H9 (cell line): Measurements from ENCODE around the gene CSNK1G1. TPM values are rescaled to one million over a fixed set of nuclear protein-coding genes. Genes with fewer than 3 reads are reported as not detected.

Experiments used
- DNase-seq: peaks from one replicate; pipeline ENCODE4 v3.0.0-alpha.2; 2017
- H2AFZ ChIP-seq: one replicate; pipeline ENCODE4 v1.6.1; 2013; ENCODE audit warnings: mild to moderate bottlenecking, low read length, control low read depth, moderate library complexity
- H2AK5ac ChIP-seq: 2 replicates; pipeline ENCODE4 v1.6.1; 2013; ENCODE audit warnings: low read length, control low read depth, mixed read lengths; ENCODE audit not compliant: insufficient read length
- H2BK120ac ChIP-seq: one replicate; pipeline ENCODE4 v1.6.1; 2013; ENCODE audit warnings: low read depth, mild to moderate bottlenecking, low read length, control low read depth, inconsistent platforms; ENCODE audit not compliant: poor library complexity, severe bottlenecking
- H2BK12ac ChIP-seq: 2 replicates; pipeline ENCODE4 v1.6.1; 2013; ENCODE audit warnings: low read length, control low read depth, mixed read lengths, low read depth; ENCODE audit not compliant: insufficient read length
- H2BK15ac ChIP-seq: 2 replicates; pipeline ENCODE4 v1.6.1; 2013; ENCODE audit warnings: low read depth, low read length, control low read depth
- H2BK20ac ChIP-seq: one replicate; pipeline ENCODE4 v1.6.1; 2013; ENCODE audit warnings: low read depth, mild to moderate bottlenecking, low read length, control low read depth, inconsistent platforms; ENCODE audit not compliant: poor library complexity, severe bottlenecking
- H2BK5ac ChIP-seq: 2 replicates; pipeline ENCODE4 v1.6.1; 2013; ENCODE audit warnings: low read length, control low read depth, mixed read lengths; ENCODE audit not compliant: insufficient read length
- H3K14ac ChIP-seq: 2 replicates; pipeline ENCODE4 v1.6.1; 2013; ENCODE audit warnings: low read length, control low read depth; ENCODE audit not compliant: insufficient read depth
- H3K18ac ChIP-seq: 2 replicates; pipeline ENCODE4 v1.6.1; 2013; ENCODE audit warnings: low read depth, mild to moderate bottlenecking, mixed read lengths, low read length, control low read depth; ENCODE audit not compliant: insufficient read length
- H3K23ac ChIP-seq: 2 replicates; pipeline ENCODE4 v1.6.1; 2013; ENCODE audit warnings: low read length, control low read depth, mixed read lengths, low read depth; ENCODE audit not compliant: insufficient read length
- H3K23me2 ChIP-seq: 2 replicates; pipeline ENCODE4 v1.6.1; 2013; ENCODE audit warnings: low read depth, mild to moderate bottlenecking, mixed read lengths, low read length, control low read depth; ENCODE audit not compliant: insufficient read length, poor library complexity, severe bottlenecking
- H3K27ac ChIP-seq: 2 replicates; pipeline ENCODE4 v1.5.1; 2013; ENCODE audit warnings: low read length, control low read depth, mixed read lengths, low read depth; ENCODE audit not compliant: insufficient read length
- H3K27me3 ChIP-seq: 2 replicates; pipeline ENCODE4 v1.6.1; 2013; ENCODE audit warnings: low read length, control low read depth, inconsistent platforms; ENCODE audit not compliant: insufficient read depth
- H3K4ac ChIP-seq: 2 replicates; pipeline ENCODE4 v1.6.1; 2013; ENCODE audit warnings: low read depth, mild to moderate bottlenecking, control low read depth, inconsistent platforms, low read length, moderate library complexity
- H3K4me1 ChIP-seq: 2 replicates; pipeline ENCODE4 v1.6.1; 2013; ENCODE audit warnings: low read length, control low read depth, inconsistent platforms; ENCODE audit not compliant: insufficient read depth
- H3K4me2 ChIP-seq: 2 replicates; pipeline ENCODE4 v1.6.1; 2013; ENCODE audit warnings: low read length, control low read depth, mixed read lengths; ENCODE audit not compliant: insufficient read length, insufficient read depth
- H3K56ac ChIP-seq: 2 replicates; pipeline ENCODE4 v1.6.1; 2013; ENCODE audit warnings: low read depth, mild to moderate bottlenecking, mixed read lengths, low read length, control low read depth; ENCODE audit not compliant: insufficient read length
- H3K79me1 ChIP-seq: 2 replicates; pipeline ENCODE4 v1.6.1; 2013; ENCODE audit warnings: low read depth, mild to moderate bottlenecking, moderate library complexity, low read length, control low read depth, inconsistent platforms; ENCODE audit not compliant: insufficient read depth, poor library complexity, severe bottlenecking
- H3K79me2 ChIP-seq: 2 replicates; pipeline ENCODE4 v1.6.1; 2013; ENCODE audit warnings: low read length, control low read depth, inconsistent platforms; ENCODE audit not compliant: insufficient read depth
- H3K9ac ChIP-seq: 2 replicates; pipeline ENCODE4 v1.6.1; 2013; ENCODE audit warnings: low read length, control low read depth, mixed read lengths; ENCODE audit not compliant: insufficient read length; ENCODE audit errors: extremely low read depth
- H3K9me3 ChIP-seq: one replicate; pipeline ENCODE4 v1.6.1; 2013; ENCODE audit warnings: low read depth, low read length, inconsistent platforms; ENCODE audit not compliant: control insufficient read depth
- H3T11ph ChIP-seq: one replicate; pipeline ENCODE4 v1.6.1; 2013; ENCODE audit warnings: mild to moderate bottlenecking, low read length, control low read depth, inconsistent platforms
- H4K20me1 ChIP-seq: one replicate; pipeline ENCODE4 v1.6.1; 2013; ENCODE audit not compliant: control insufficient read depth, insufficient read length, insufficient read depth
- H4K5ac ChIP-seq: 2 replicates; pipeline ENCODE4 v1.6.1; 2013; ENCODE audit warnings: low read depth, mild to moderate bottlenecking, mixed read lengths, low read length, control low read depth; ENCODE audit not compliant: insufficient read length
- H4K8ac ChIP-seq: replicated peaks from 2 replicates; pipeline ENCODE4 v1.6.1; 2013; ENCODE audit warnings: low read length, control low read depth, mixed read lengths, low read depth; ENCODE audit not compliant: insufficient read length
- H4K91ac ChIP-seq: 2 replicates; pipeline ENCODE4 v1.6.1; 2013; ENCODE audit warnings: low read depth, mild to moderate bottlenecking, moderate library complexity, mixed read lengths, low read length, control low read depth; ENCODE audit not compliant: insufficient read length
- H3K27ac Mint-ChIP-seq, 3 experiments: 2 replicates in 2 of 3; 3 replicates in 1 of 3; pipeline ENCODE4 v1.8.0; 2020 to 2021; ENCODE audit warnings: mixed read lengths in 3 of 3, mild to moderate bottlenecking in 1 of 3, moderate library complexity in 1 of 3
- H3K27me3 Mint-ChIP-seq: 2 replicates; pipeline ENCODE4 v1.8.0; 2021; ENCODE audit warnings: low read depth, mild to moderate bottlenecking, moderate library complexity, mixed read lengths
- H3K36me3 Mint-ChIP-seq, 3 experiments: 2 replicates in 2 of 3; 3 replicates in 1 of 3; pipeline ENCODE4 v1.8.0; 2020 to 2021; ENCODE audit warnings: low read depth in 3 of 3, mixed read lengths in 3 of 3; ENCODE audit not compliant: insufficient read depth in 1 of 3
- H3K4me1 Mint-ChIP-seq, 2 experiments: 2 replicates each; pipeline ENCODE4 v1.8.0; 2020; ENCODE audit warnings: mixed read lengths in 2 of 2
- H3K4me3 Mint-ChIP-seq, 2 experiments: 2 replicates in 1 of 2; 3 replicates in 1 of 2; pipeline ENCODE4 v1.8.0; 2020 to 2021; ENCODE audit warnings: mild to moderate bottlenecking in 2 of 2, mixed read lengths in 2 of 2, moderate library complexity in 1 of 2
- H3K9me3 Mint-ChIP-seq, 2 experiments: 2 replicates in 1 of 2; 3 replicates in 1 of 2; pipeline ENCODE4 v1.8.0; 2020; ENCODE audit warnings: mild to moderate bottlenecking in 2 of 2, mixed read lengths in 2 of 2, moderate library complexity in 1 of 2
- CTCF ChIP-seq: fragments of 200-600 bp; sonication (generic); conservative IDR thresholded peaks from 3 replicates; pipeline ENCODE4 v1.8.0; 2021; ENCODE audit warnings: antibody characterized with exemption, mild to moderate bottlenecking
- WGBS: extraction: QIAGEN DNeasy Blood & Tissue Kit; methylation state at CpG from one replicate; pipeline ENCODE4 v1.1.7; 2013; ENCODE audit warnings: missing lambda C conversion rate, low lambda C conversion rate, mixed read lengths; ENCODE audit not compliant: insufficient read length; ENCODE audit errors: extremely low coverage; 5-methylcytosine and 5-hydroxymethylcytosine counted together
- total RNA-seq: library from RNA; stranded (reverse); gene quantifications from 2 replicates; pipeline ENCODE4 v1.2.1, GENCODE V29; 2021

CSNK1G1 gene
- total RNA-seq, 1 experiment from 2014 or later, result 17.1 TPM

- Histone ChIP-seq H3K56ac (no peak overlapping the region), H2BK120ac (no peak overlapping the region), H2BK5ac (no peak overlapping the region), H3K14ac (no peak overlapping the region), H3K79me1 (no peaks in the 10 kb centered on the region), H2AFZ (no peak overlapping the region), H3K9ac (no peak overlapping the region), H3K4me1 (no peaks in the 10 kb centered on the region), H3K27me3 (no peaks in the 10 kb centered on the region), H3K18ac (no peak overlapping the region), H3K9me3 (no peaks in the 10 kb centered on the region), H3K4ac (no peak overlapping the region), H3T11ph (no peak overlapping the region), H4K8ac (no peak overlapping the region), H2BK15ac (no peak overlapping the region), H4K5ac (no peak overlapping the region), H3K23ac (no peak overlapping the region), H3K23me2 (no peaks in the 10 kb centered on the region), H3K27ac (no peak overlapping the region), H3K79me2 (no peaks in the 10 kb centered on the region; the same call in 1 of the 2 replicates), H2BK12ac (no peak overlapping the region), H4K20me1 (no peaks in the 10 kb centered on the region), H3K4me2 (no peak overlapping the region), H2BK20ac (no peak overlapping the region), H2AK5ac (no peak overlapping the region), H4K91ac (no peak overlapping the region)
- peaks cover 0 to 3% of the 10 kb centered on the region in 2 experiments; a peak in 1 of 4 replicates for H3K4me1 Mint-ChIP-seq
- H3K27ac Mint-ChIP-seq, result no peak overlapping the region
- no peak overlapping the region for H3K4me3 Mint-ChIP-seq
- H3K9me3 Mint-ChIP-seq, result no peaks in the 10 kb centered on the region; a peak in 1 of 5 replicates
- no CpG with 5 or more reads among the region's 5 CpGs for WGBS
- H3K36me3 Mint-ChIP-seq, result no peaks in the 10 kb centered on the region
- no peaks in the 10 kb centered on the region for H3K27me3 Mint-ChIP-seq
- DNase-seq, result no peak
- TF ChIP-seq CTCF, result no peak
Measured at GRCh38 chr15:64324165-64324877, 31.7 kb downstream of the CSNK1G1 start.
